ENCODE data around the gene OR4D5. TPM values are rescaled to one million over a fixed set of nuclear protein-coding genes. Genes with fewer than 3 reads are reported as not detected.

Gene OR4D5
- total RNA-seq, result not detected in 2 replicates

DNA sequence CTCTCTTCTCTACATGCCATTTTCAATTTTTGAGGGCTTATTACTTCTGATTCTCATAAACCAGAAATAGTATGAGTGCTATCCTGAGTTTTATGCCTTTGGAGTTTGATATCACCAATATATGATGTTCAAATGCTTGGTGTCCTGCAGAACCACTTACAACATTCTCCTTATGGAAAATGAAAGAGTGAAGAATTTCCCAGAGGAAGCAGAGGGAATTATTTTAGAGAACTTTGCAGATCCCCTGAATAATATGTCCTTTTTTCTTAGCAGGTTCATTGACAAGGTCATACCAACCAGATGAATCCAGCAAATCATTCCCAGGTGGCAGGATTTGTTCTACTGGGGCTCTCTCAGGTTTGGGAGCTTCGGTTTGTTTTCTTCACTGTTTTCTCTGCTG is at the start of gene OR4D5:
Gene OR4D5 (plus strand): TSS at position 301 of the 400 bp plus-strand sequence. CDS start 0 bp downstream, at position 301.
- Histone ChIP-seq H3K4me1 (ENCODE audit: insufficient read depth, low read length) (no peaks in the 10 kb centered on the region), H3K9me3 (ENCODE audit: low read depth, low read length) (no peaks in the 10 kb centered on the region), H3K27me3 (ENCODE audit: insufficient read depth, low read length) (no peaks in the 10 kb centered on the region), H4K20me1 (ENCODE audit: insufficient read depth, low read length) (no peaks in the 10 kb centered on the region), H2AFZ (ENCODE audit: low read length) (no peak within 1 kb of the TSS), H3K4me2 (ENCODE audit: insufficient read depth, low read length) (no peak within 1 kb of the TSS), H3K27ac (ENCODE audit: low read depth, low read length) (no peak within 1 kb of the TSS), H3K4me3 (ENCODE audit: insufficient read depth, low read length) (no peak within 1 kb of the TSS), H3K79me2 (ENCODE audit: insufficient read depth, low read length) (no peaks in the 10 kb centered on the region), H3K36me3 (ENCODE audit: insufficient read depth, low read length) (no peaks in the 10 kb centered on the region)
- TF ChIP-seq, protein P1, sequence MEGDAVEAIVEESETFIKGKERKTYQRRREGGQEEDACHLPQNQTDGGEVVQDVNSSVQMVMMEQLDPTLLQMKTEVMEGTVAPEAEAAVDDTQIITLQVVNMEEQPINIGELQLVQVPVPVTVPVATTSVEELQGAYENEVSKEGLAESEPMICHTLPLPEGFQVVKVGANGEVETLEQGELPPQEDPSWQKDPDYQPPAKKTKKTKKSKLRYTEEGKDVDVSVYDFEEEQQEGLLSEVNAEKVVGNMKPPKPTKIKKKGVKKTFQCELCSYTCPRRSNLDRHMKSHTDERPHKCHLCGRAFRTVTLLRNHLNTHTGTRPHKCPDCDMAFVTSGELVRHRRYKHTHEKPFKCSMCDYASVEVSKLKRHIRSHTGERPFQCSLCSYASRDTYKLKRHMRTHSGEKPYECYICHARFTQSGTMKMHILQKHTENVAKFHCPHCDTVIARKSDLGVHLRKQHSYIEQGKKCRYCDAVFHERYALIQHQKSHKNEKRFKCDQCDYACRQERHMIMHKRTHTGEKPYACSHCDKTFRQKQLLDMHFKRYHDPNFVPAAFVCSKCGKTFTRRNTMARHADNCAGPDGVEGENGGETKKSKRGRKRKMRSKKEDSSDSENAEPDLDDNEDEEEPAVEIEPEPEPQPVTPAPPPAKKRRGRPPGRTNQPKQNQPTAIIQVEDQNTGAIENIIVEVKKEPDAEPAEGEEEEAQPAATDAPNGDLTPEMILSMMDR (IDR thresholded peaks at IDR 0.05; ENCODE audit: extremely low read depth, low read depth, low read length), result no peak
- peak; percentile 25 for DNase-seq (ENCODE audit: insufficient read length, low spot score, missing footprints)

DNA sequence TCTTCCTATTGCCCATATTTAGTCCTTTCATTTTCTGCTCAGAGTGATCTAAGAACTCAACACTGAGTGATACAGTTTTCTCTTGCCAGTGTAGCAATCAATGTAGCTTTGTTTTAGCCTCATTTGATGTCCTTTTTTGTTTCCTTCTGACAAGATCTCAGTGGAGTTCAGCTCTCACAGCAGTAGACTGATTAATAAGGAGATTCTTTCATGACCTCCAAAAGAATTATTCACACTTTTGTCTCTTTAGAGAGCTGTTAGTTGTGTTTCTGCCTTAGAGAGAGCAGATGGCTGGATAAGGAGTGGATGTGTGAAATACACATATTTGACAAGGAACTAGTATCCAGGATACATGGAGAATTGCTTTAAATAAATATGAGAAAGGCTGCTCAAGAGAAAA is 47.4 kb upstream of the OR4D5 start:
- no peak for DNase-seq (ENCODE audit: insufficient read length, low spot score, missing footprints)

DNA sequence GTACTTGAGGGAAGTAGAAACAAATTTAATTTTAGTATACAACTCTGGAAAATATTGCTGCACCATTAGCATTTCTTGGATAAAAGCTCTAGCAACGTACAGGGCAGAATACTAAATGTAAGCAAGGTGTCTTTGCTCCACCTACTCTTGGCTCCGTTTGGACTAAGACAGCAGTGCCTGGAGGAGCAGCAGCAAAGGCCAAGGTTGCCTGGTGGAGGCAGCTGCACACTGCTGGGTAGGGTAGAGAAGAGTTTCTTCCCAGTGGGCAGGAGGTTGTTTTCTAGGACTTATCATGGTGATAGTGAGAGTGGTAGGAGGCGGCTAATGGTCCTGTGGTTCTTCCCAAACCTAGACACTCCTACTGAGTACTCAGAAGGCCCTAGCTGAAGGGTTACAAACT is 39.6 kb upstream of the OR4D5 start:
- Histone ChIP-seq H3K4me2 (ENCODE audit: insufficient read depth, low read length) (no peak overlapping the region), H3K9me3 (ENCODE audit: low read depth, low read length) (no peaks in the 10 kb centered on the region)
- TF ChIP-seq, protein P1 (IDR thresholded peaks at IDR 0.05; ENCODE audit: extremely low read depth, low read depth, low read length), result no peak

More for the DNA sequence above, 47.4 kb upstream of the OR4D5 start:
- Histone ChIP-seq H3K27ac (ENCODE audit: low read depth, low read length) (no peak overlapping the region), H3K4me3 (ENCODE audit: insufficient read depth, low read length) (no peak overlapping the region), H3K4me2 (ENCODE audit: insufficient read depth, low read length) (no peak overlapping the region), H3K79me2 (ENCODE audit: insufficient read depth, low read length) (no peaks in the 10 kb centered on the region), H3K4me1 (ENCODE audit: insufficient read depth, low read length) (no peaks in the 10 kb centered on the region), H3K36me3 (ENCODE audit: insufficient read depth, low read length) (no peaks in the 10 kb centered on the region), H4K20me1 (ENCODE audit: insufficient read depth, low read length) (no peaks in the 10 kb centered on the region), H3K27me3 (ENCODE audit: insufficient read depth, low read length) (no peaks in the 10 kb centered on the region), H2AFZ (ENCODE audit: low read length) (no peak overlapping the region), H3K9me3 (ENCODE audit: low read depth, low read length) (no peaks in the 10 kb centered on the region)
- TF ChIP-seq, protein P1 (IDR thresholded peaks at IDR 0.05; ENCODE audit: extremely low read depth, low read depth, low read length), result no peak

DNA sequence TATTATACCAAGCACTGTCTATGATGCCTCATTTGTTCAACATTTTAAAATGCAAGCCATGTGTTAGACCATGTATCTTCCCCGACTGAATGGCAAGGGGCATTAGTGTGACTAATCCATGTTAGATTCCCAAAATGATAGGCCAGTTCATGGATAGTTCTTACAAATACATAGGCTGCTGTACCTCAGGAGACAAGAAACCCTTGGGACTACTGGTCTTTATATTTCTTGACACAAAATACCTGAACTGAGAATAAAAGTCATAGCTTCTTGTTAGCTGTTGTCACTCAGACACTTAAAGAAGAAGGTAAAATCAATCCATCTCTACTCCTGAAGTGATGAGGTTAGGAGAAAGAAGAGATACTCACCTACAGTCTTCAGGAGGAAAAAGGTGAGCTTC is 37.5 kb upstream of the OR4D5 start, which contains the start of gene OR8D4:
Gene OR8D4 (plus strand): TSS at position 301 of the 400 bp plus-strand sequence. CDS start 4,265 bp downstream, outside the sequence.
- TF ChIP-seq, protein P1 (IDR thresholded peaks at IDR 0.05; ENCODE audit: extremely low read depth, low read depth, low read length), result no peak

More for the DNA sequence above, 39.6 kb upstream of the OR4D5 start:
- no peak overlapping the region for H2AFZ ChIP-seq (ENCODE audit: low read length)
- H3K79me2 ChIP-seq (ENCODE audit: insufficient read depth, low read length), result no peaks in the 10 kb centered on the region
- no peak for DNase-seq (ENCODE audit: insufficient read length, low spot score, missing footprints)
- no peaks in the 10 kb centered on the region for H4K20me1 ChIP-seq (ENCODE audit: insufficient read depth, low read length)
- no peaks in the 10 kb centered on the region for H3K4me1 ChIP-seq (ENCODE audit: insufficient read depth, low read length)
- no peak overlapping the region for H3K27ac ChIP-seq (ENCODE audit: low read depth, low read length)
- no peaks in the 10 kb centered on the region for H3K27me3 ChIP-seq (ENCODE audit: insufficient read depth, low read length)
- no peak overlapping the region for H3K4me3 ChIP-seq (ENCODE audit: insufficient read depth, low read length)
- no peaks in the 10 kb centered on the region for H3K36me3 ChIP-seq (ENCODE audit: insufficient read depth, low read length)

More for the DNA sequence above, 37.5 kb upstream of the OR4D5 start, which contains the start of gene OR8D4:
- Histone ChIP-seq H3K4me3 (ENCODE audit: insufficient read depth, low read length) (no peak within 1 kb of the TSS), H3K27me3 (ENCODE audit: insufficient read depth, low read length) (no peaks in the 10 kb centered on the region), H4K20me1 (ENCODE audit: insufficient read depth, low read length) (no peaks in the 10 kb centered on the region), H3K36me3 (ENCODE audit: insufficient read depth, low read length) (no peaks in the 10 kb centered on the region), H2AFZ (ENCODE audit: low read length) (no peak within 1 kb of the TSS), H3K79me2 (ENCODE audit: insufficient read depth, low read length) (no peaks in the 10 kb centered on the region), H3K9me3 (ENCODE audit: low read depth, low read length) (no peaks in the 10 kb centered on the region), H3K27ac (ENCODE audit: low read depth, low read length) (no peak within 1 kb of the TSS), H3K4me1 (ENCODE audit: insufficient read depth, low read length) (no peaks in the 10 kb centered on the region), H3K4me2 (ENCODE audit: insufficient read depth, low read length) (no peak within 1 kb of the TSS)
- DNase-seq (ENCODE audit: insufficient read length, low spot score, missing footprints), result no peak
